ENCODE results near the gene GAL3ST1.

GAL3ST1 gene

DNA sequence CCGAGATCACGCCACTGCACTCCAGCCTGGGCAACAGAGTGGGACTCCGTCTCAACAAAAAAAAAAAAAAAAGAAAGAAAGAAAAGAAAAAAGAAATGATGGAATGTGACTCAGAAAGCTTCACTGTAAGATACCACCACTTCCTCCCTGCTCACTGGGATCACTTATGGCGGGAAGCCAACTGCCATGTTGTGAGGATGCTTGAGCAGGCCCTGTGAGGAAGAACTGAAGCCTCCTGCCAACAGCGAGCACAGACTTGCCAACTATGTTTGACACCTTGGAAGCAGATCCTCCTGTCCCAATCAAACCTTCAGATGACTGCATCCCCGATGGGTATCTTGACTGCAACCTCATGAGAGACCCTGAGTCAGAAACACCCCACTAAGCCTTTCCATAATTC, 36.2 kb downstream of the GAL3ST1 start:
- Histone ChIP-seq H3K4me3 (ENCODE audit: low read depth, low read length) (no peak overlapping the region), H3K27me3 (peaks cover 22% of the 10 kb centered on the region), H3K36me3 (no peaks in the 10 kb centered on the region), H3K9me3 (no peaks in the 10 kb centered on the region), H3K4me1 (no peaks in the 10 kb centered on the region)
- DNase-seq: no peak
- TF ChIP-seq, protein P1, sequence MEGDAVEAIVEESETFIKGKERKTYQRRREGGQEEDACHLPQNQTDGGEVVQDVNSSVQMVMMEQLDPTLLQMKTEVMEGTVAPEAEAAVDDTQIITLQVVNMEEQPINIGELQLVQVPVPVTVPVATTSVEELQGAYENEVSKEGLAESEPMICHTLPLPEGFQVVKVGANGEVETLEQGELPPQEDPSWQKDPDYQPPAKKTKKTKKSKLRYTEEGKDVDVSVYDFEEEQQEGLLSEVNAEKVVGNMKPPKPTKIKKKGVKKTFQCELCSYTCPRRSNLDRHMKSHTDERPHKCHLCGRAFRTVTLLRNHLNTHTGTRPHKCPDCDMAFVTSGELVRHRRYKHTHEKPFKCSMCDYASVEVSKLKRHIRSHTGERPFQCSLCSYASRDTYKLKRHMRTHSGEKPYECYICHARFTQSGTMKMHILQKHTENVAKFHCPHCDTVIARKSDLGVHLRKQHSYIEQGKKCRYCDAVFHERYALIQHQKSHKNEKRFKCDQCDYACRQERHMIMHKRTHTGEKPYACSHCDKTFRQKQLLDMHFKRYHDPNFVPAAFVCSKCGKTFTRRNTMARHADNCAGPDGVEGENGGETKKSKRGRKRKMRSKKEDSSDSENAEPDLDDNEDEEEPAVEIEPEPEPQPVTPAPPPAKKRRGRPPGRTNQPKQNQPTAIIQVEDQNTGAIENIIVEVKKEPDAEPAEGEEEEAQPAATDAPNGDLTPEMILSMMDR (IDR thresholded peaks at IDR 0.05; ENCODE audit: low read depth, low read length): no peak

DNA sequence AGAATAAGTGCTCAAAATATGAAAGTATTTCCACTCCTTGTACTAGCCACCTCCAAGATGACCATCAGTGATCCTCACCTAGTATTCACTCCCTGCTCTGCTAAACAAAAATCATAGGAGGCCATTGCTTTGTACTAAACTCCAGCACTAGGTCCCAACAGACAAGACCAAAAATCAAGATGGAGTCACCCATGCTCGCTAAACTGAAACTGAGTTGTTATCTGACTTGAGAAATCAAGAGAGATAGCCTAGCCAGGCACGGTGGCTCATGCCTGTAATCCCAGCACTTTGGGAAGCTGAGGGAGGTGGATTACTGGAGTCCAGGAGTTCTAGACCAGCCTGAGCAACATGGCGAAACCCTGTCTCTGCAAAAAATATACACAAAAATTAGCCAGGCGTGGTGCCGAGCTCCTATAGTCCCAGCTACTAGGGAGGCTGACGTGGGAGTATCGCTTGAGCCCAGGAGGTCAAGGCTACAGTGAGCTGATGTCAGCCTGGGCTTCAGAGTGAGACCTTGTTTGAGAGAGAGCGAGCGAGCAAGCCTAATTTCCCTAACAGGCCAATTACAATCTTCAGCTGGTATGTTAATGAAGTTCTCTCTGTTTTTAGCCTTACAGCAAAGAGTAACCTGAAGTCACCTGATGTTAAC, 37.3 kb downstream of the GAL3ST1 start:
- Histone ChIP-seq H3K36me3 (no peaks in the 10 kb centered on the region), H3K27me3 (peaks cover 11% of the 10 kb centered on the region), H3K9me3 (no peaks in the 10 kb centered on the region), H3K4me1 (no peaks in the 10 kb centered on the region), H3K4me3 (ENCODE audit: low read depth, low read length) (no peak overlapping the region)
- no peak for DNase-seq
- TF ChIP-seq, protein P1 (IDR thresholded peaks at IDR 0.05; ENCODE audit: low read depth, low read length): no peak

DNA sequence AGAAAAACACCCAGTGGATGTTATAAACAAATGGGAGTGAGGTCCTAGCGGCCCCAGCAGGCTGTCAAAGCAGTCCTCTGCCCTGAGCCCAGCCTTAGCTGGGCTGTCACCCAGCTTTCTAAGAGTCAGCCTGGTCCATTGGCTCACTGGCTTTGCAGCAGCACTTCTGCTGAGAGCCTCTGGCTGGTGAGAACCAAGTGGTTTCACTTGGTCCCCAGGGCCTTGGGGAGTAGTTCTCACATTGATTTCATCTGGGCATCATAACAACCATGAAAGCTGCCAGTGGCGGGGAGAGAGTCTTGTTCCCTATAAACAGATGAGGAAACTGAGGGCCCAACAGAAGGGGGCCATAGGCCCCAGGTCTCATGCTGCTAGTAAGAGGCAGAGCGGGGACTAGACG, 39.3 kb downstream of the GAL3ST1 start:
- Histone ChIP-seq H3K27me3 (no peaks in the 10 kb centered on the region), H3K4me3 (ENCODE audit: low read depth, low read length) (no peak overlapping the region), H3K36me3 (no peaks in the 10 kb centered on the region), H3K9me3 (no peaks in the 10 kb centered on the region), H3K4me1 (no peaks in the 10 kb centered on the region)
- DNase-seq: no peak
- TF ChIP-seq, protein P1 (IDR thresholded peaks at IDR 0.05; ENCODE audit: low read depth, low read length): no peak

DNA sequence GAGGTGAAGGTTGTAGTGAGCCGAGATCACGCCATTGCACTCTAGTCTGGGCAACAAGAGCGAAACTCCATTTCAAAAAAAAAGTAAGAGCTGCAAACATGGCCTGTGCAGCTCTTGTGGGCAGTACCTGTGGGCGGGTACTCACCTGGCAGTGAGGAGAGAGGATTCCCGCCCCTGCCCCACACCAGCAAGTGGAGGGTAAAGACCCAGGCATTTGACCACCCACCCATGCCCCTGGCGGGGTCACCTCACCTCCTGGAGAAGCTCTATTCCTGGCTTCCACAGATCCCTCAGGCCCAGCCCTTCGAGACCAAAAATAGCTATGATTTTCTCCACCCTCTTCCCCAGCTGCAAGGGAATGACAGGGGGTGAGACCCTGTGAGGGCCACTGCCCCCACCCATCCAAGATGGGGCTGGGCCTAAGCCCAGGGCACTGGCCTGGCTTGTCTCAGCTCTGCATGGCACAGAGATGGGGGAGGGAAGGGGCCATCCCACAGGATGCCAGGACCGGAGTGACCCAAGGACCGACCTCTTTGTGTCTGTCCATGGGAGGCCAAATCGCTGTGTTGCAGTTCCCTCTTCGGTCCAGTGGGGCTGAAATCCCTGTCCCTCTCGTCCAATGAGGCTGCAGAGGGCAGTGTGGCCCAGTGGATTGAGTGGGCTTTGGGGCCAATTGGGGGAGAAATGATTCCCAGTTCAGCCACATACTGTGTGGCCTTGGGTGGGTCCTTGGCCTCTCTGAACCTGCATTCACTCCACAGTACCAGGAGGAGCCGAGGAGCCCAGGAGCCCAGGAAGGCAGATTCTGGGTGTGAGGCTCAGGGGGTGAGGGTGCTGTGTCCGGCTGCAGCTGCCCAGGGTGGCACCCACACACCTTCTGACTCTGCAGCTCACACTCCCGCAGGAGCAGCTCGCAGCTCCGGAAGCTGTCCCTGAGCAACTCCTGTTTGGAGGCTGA, 42.5 kb downstream of the GAL3ST1 start:
- no peak for DNase-seq
- no peak overlapping the region for H3K4me3 ChIP-seq (ENCODE audit: low read depth, low read length)
- TF ChIP-seq, protein P1 (IDR thresholded peaks at IDR 0.05; ENCODE audit: low read depth, low read length): no peak
- H3K9me3 ChIP-seq: no peaks in the 10 kb centered on the region
- no peaks in the 10 kb centered on the region for H3K27me3 ChIP-seq
- H3K4me1 ChIP-seq: no peaks in the 10 kb centered on the region
- H3K36me3 ChIP-seq: no peaks in the 10 kb centered on the region

DNA sequence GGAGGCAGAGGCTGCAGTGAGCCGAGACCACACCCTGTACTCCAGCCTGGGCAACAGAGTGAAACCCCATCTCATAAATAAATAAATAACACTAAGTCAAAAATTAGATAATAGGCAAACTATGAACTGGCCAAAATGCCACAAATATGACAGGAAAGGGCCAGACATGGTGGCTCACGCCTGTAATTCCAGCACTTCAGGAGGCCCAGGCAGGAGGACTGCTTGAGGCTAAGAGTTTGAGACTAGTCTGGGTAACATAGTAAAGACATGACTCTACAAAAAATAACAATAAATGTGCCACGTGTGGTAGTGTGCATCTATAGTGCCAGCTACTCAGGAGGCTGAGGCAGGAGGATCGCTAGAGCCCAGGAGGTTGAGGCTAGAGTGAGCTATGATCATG, 47.8 kb downstream of the GAL3ST1 start:
- DNase-seq: no peak

More for the DNA sequence above, 47.8 kb downstream of the GAL3ST1 start:
- H3K27me3 ChIP-seq: no peaks in the 10 kb centered on the region
- H3K4me3 ChIP-seq (ENCODE audit: low read depth, low read length): no peak overlapping the region
- no peaks in the 10 kb centered on the region for H3K9me3 ChIP-seq
- TF ChIP-seq, protein P1 (IDR thresholded peaks at IDR 0.05; ENCODE audit: low read depth, low read length): no peak
- H3K4me1 ChIP-seq: no peaks in the 10 kb centered on the region
- no peaks in the 10 kb centered on the region for H3K36me3 ChIP-seq
